Left ventricle myocardium inferior (tissue), 1 donor: Measurements from ENCODE around the gene TMEM242. TPM values are rescaled to one million over a fixed set of nuclear protein-coding genes. Genes with fewer than 3 reads are reported as not detected.

Experiments used
- DNase-seq: peaks from one replicate; pipeline ENCODE4 v3.0.0-alpha.2; 2020
- H3K27ac ChIP-seq: fragments of 200-600 bp; replicated peaks from 2 replicates; pipeline ENCODE4 v1.8.0; 2021
- H3K27me3 ChIP-seq: fragments of 200-600 bp; 2 replicates; pipeline ENCODE4 v1.8.0; 2021; ENCODE audit warnings: low read depth
- H3K36me3 ChIP-seq: fragments of 200-600 bp; 2 replicates; pipeline ENCODE4 v1.8.0; 2021
- H3K4me1 ChIP-seq: fragments of 200-600 bp; 2 replicates; pipeline ENCODE4 v1.8.0; 2021
- H3K4me3 ChIP-seq: fragments of 200-600 bp; 2 replicates; pipeline ENCODE4 v1.8.0; 2021; ENCODE audit warnings: mild to moderate bottlenecking, moderate library complexity
- H3K9me3 ChIP-seq: fragments of 200-600 bp; replicated peaks from 2 replicates; pipeline ENCODE4 v1.8.0; 2021
- CTCF ChIP-seq: fragments of 200-600 bp; IDR thresholded peaks from 2 replicates; pipeline ENCODE4 v1.8.0; 2021; ENCODE audit warnings: antibody characterized with exemption, mild to moderate bottlenecking, borderline replicate concordance
- intact Hi-C: fragments of 100-400 bp; cut with micrococcal nuclease; formaldehyde crosslinking; loops from one replicate; pipeline ENCODE4 v1.11.0; 2022
- total RNA-seq: library from RNA; stranded (reverse); fragmentation: NEBNext Ultra II Directional; extraction: Animal tissue kit (Norgen Biotek cat#: 25700); gene quantifications from one replicate; pipeline ENCODE4 v1.2.1, GENCODE V29; 2021
- donor health status: DM: no; HTN: yes; CAD: no; lungs with severe emphysema.

TMEM242 gene
- total RNA-seq, 1 donor from 2014 or later: 19.8 TPM

GRCh38 chr6:157270916-157271315 lies 52.4 kb downstream of the TMEM242 start:
- H3K27ac ChIP-seq: no peak overlapping the region
- H3K27me3 ChIP-seq: no peaks in the 10 kb centered on the region
- intact Hi-C loops: loop anchor here (10.0 kb wide), 1 partner anchor 46 kb away; no protein-coding TSS in a partner anchor
- no peak for TF ChIP-seq CTCF
- H3K9me3 ChIP-seq: no peaks in the 10 kb centered on the region
- peaks cover 50% of the 10 kb centered on the region for H3K4me1 ChIP-seq
- H3K36me3 ChIP-seq: no peaks in the 10 kb centered on the region
- no peak for DNase-seq
- H3K4me3 ChIP-seq: no peak overlapping the region

GRCh38 chr6:157270308-157270707 lies 53.0 kb downstream of the TMEM242 start:
- TF ChIP-seq CTCF: no peak
- no peak for DNase-seq
- no peaks in the 10 kb centered on the region for H3K27me3 ChIP-seq
- H3K4me3 ChIP-seq: no peak overlapping the region
- no peaks in the 10 kb centered on the region for H3K36me3 ChIP-seq
- intact Hi-C loops: loop anchor here (10.0 kb wide), 1 partner anchor 46 kb away; no protein-coding TSS in a partner anchor
- H3K4me1 ChIP-seq: peaks cover 48% of the 10 kb centered on the region
- no peaks in the 10 kb centered on the region for H3K9me3 ChIP-seq
- no peak overlapping the region for H3K27ac ChIP-seq

GRCh38 chr6:157269261-157269794 lies 54.0 kb downstream of the TMEM242 start:
- DNase-seq: peak; percentile 81
- Histone ChIP-seq H3K4me3 (peak overlapping the region; percentile 17), H3K4me1 (peaks cover 38% of the 10 kb centered on the region), H3K36me3 (no peaks in the 10 kb centered on the region), H3K27ac (peak overlapping the region; percentile 90), H3K9me3 (no peaks in the 10 kb centered on the region), H3K27me3 (no peaks in the 10 kb centered on the region)
- intact Hi-C loops: no loop called here
- TF ChIP-seq CTCF: no peak

GRCh38 chr6:157268835-157269234 lies 54.5 kb downstream of the TMEM242 start:
- H3K27ac ChIP-seq: peak overlapping the region; percentile 90
- DNase-seq: peak; percentile 50
- TF ChIP-seq CTCF: no peak
- H3K4me1 ChIP-seq: peaks cover 34% of the 10 kb centered on the region
- peak overlapping the region; percentile 17 for H3K4me3 ChIP-seq
- no peaks in the 10 kb centered on the region for H3K9me3 ChIP-seq
- intact Hi-C loops: no loop called here
- H3K36me3 ChIP-seq: no peaks in the 10 kb centered on the region
- H3K27me3 ChIP-seq: no peaks in the 10 kb centered on the region

GRCh38 chr6:157268396-157268795 lies 54.9 kb downstream of the TMEM242 start:
- peak overlapping the region; percentile 90 for H3K27ac ChIP-seq
- H3K9me3 ChIP-seq: no peaks in the 10 kb centered on the region
- no peak for TF ChIP-seq CTCF
- no peaks in the 10 kb centered on the region for H3K36me3 ChIP-seq
- DNase-seq: no peak
- H3K27me3 ChIP-seq: no peaks in the 10 kb centered on the region
- H3K4me1 ChIP-seq: peaks cover 35% of the 10 kb centered on the region
- intact Hi-C loops: no loop called here
- H3K4me3 ChIP-seq: peak overlapping the region; percentile 17

GRCh38 chr6:157267654-157268053 lies 55.7 kb downstream of the TMEM242 start:
- DNase-seq: no peak
- Histone ChIP-seq H3K4me3 (no peak overlapping the region), H3K27ac (peak overlapping the region; percentile 90), H3K36me3 (no peaks in the 10 kb centered on the region), H3K9me3 (no peaks in the 10 kb centered on the region), H3K27me3 (no peaks in the 10 kb centered on the region), H3K4me1 (peaks cover 43% of the 10 kb centered on the region)
- intact Hi-C loops: no loop called here
- no peak for TF ChIP-seq CTCF
